Measurements from ENCODE around the gene SNX21. TPM values are rescaled to one million over a fixed set of nuclear protein-coding genes. Genes with fewer than 3 reads are reported as not detected.

Gene SNX21
- total and polyA plus RNA-seq, 4 donors = 3.8 to 10.6 (median 4.8) TPM

GRCh38 chr20:45836841-45837240, 3.2 kb downstream of the SNX21 start:
- H3K27ac ChIP-seq (ENCODE audit: low read depth in 1 of 2, low read length in 2 of 2) = no peak overlapping the region
- H3K4me3 ChIP-seq (ENCODE audit: low read depth in 1 of 3, low read length in 3 of 3) = no peak overlapping the region
- no peaks in the 10 kb centered on the region for H3K9me3 ChIP-seq (ENCODE audit: control insufficient read depth in 4 of 4, low read length in 3 of 4)
- DNase-seq (ENCODE audit: low spot score) = no peak
- peaks cover 0 to 9% (median 3%) of the 10 kb centered on the region in 4 donors for H3K36me3 ChIP-seq (ENCODE audit: control insufficient read depth in 4 of 4, insufficient read depth in 3 of 4, low read depth in 1 of 4, low read length in 3 of 4)
- 76% methylated on average over 1 of the region's 1 CpG for WGBS
- H3K27me3 ChIP-seq (ENCODE audit: control insufficient read depth in 4 of 4, insufficient read depth in 4 of 4, low read length in 3 of 4) = no peaks in the 10 kb centered on the region
- H3K9ac ChIP-seq (ENCODE audit: low read depth in 1 of 2, low read length in 2 of 2) = no peak overlapping the region
- TF ChIP-seq HNF4A (conservative IDR thresholded peaks at IDR 0.05) (no peak), REST (IDR thresholded peaks at IDR 0.05) (no peak), GABPA (IDR thresholded peaks at IDR 0.05 in 1 of 2, conservative IDR thresholded peaks at IDR 0.05 in 1 of 2) (no peak), NR2F2 (IDR thresholded peaks at IDR 0.05) (no peak), FOXA1 (IDR thresholded peaks at IDR 0.05) (no peak)
- TF ChIP-seq, protein P1, sequence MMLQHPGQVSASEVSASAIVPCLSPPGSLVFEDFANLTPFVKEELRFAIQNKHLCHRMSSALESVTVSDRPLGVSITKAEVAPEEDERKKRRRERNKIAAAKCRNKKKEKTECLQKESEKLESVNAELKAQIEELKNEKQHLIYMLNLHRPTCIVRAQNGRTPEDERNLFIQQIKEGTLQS (IDR thresholded peaks at IDR 0.05) = no peak
- TF ChIP-seq, protein P2, sequence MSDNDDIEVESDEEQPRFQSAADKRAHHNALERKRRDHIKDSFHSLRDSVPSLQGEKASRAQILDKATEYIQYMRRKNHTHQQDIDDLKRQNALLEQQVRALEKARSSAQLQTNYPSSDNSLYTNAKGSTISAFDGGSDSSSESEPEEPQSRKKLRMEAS (IDR thresholded peaks at IDR 0.05) = no peak
- TF ChIP-seq, protein P3, sequence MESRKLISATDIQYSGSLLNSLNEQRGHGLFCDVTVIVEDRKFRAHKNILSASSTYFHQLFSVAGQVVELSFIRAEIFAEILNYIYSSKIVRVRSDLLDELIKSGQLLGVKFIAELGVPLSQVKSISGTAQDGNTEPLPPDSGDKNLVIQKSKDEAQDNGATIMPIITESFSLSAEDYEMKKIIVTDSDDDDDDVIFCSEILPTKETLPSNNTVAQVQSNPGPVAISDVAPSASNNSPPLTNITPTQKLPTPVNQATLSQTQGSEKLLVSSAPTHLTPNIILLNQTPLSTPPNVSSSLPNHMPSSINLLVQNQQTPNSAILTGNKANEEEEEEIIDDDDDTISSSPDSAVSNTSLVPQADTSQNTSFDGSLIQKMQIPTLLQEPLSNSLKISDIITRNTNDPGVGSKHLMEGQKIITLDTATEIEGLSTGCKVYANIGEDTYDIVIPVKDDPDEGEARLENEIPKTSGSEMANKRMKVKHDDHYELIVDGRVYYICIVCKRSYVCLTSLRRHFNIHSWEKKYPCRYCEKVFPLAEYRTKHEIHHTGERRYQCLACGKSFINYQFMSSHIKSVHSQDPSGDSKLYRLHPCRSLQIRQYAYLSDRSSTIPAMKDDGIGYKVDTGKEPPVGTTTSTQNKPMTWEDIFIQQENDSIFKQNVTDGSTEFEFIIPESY (IDR thresholded peaks at IDR 0.05) = no peak
- peaks cover 4 to 14% (median 9%) of the 10 kb centered on the region in 4 donors for H3K4me1 ChIP-seq (ENCODE audit: control insufficient read depth in 4 of 4, insufficient read depth in 4 of 4, low read length in 3 of 4)

- 95% methylated on average over 25 of the region's 25 CpGs for WGBS
- DNase-seq (ENCODE audit: low spot score) = no peak
- Histone ChIP-seq H3K4me1 (ENCODE audit: control insufficient read depth in 4 of 4, insufficient read depth in 4 of 4, low read length in 3 of 4) (no peaks in the 10 kb centered on the region), H3K27ac (ENCODE audit: low read depth in 1 of 2, low read length in 2 of 2) (no peak overlapping the region), H3K4me3 (ENCODE audit: low read depth in 1 of 3, low read length in 3 of 3) (no peak overlapping the region), H3K9ac (ENCODE audit: low read depth in 1 of 2, low read length in 2 of 2) (no peak overlapping the region), H3K36me3 (ENCODE audit: control insufficient read depth in 4 of 4, insufficient read depth in 3 of 4, low read depth in 1 of 4, low read length in 3 of 4) (peaks cover 4 to 45% (median 27%) of the 10 kb centered on the region in 4 donors), H3K9me3 (ENCODE audit: control insufficient read depth in 4 of 4, low read length in 3 of 4) (no peaks in the 10 kb centered on the region), H3K27me3 (ENCODE audit: control insufficient read depth in 4 of 4, insufficient read depth in 4 of 4, low read length in 3 of 4) (no peaks in the 10 kb centered on the region)
- TF ChIP-seq FOXA1 (IDR thresholded peaks at IDR 0.05) = no peak
- no peak for TF ChIP-seq YY1 (IDR thresholded peaks at IDR 0.05)
- no peak for TF ChIP-seq NR2F2 (IDR thresholded peaks at IDR 0.05)
- TF ChIP-seq, protein P2 (IDR thresholded peaks at IDR 0.05) = no peak
- no peak for TF ChIP-seq TAF1 (conservative IDR thresholded peaks at IDR 0.05)
- TF ChIP-seq HNF4A (conservative IDR thresholded peaks at IDR 0.05) = no peak
- TF ChIP-seq RAD21 (IDR thresholded peaks at IDR 0.05) = no peak
- no peak for TF ChIP-seq REST (IDR thresholded peaks at IDR 0.05)
- TF ChIP-seq RXRA (IDR thresholded peaks at IDR 0.05) = no peak
- TF ChIP-seq, protein P3 (IDR thresholded peaks at IDR 0.05) = no peak
- TF ChIP-seq FOXA2 (IDR thresholded peaks at IDR 0.05) = no peak
- TF ChIP-seq EGR1 (IDR thresholded peaks at IDR 0.05; ENCODE audit: low read depth in 2 of 2) = no peak
- TF ChIP-seq, protein P1 (IDR thresholded peaks at IDR 0.05) = no peak
- no peak for TF ChIP-seq JUND (IDR thresholded peaks at IDR 0.05)
- TF ChIP-seq GABPA (IDR thresholded peaks at IDR 0.05 in 1 of 2, conservative IDR thresholded peaks at IDR 0.05 in 1 of 2) = no peak
- TF ChIP-seq, protein P4, sequence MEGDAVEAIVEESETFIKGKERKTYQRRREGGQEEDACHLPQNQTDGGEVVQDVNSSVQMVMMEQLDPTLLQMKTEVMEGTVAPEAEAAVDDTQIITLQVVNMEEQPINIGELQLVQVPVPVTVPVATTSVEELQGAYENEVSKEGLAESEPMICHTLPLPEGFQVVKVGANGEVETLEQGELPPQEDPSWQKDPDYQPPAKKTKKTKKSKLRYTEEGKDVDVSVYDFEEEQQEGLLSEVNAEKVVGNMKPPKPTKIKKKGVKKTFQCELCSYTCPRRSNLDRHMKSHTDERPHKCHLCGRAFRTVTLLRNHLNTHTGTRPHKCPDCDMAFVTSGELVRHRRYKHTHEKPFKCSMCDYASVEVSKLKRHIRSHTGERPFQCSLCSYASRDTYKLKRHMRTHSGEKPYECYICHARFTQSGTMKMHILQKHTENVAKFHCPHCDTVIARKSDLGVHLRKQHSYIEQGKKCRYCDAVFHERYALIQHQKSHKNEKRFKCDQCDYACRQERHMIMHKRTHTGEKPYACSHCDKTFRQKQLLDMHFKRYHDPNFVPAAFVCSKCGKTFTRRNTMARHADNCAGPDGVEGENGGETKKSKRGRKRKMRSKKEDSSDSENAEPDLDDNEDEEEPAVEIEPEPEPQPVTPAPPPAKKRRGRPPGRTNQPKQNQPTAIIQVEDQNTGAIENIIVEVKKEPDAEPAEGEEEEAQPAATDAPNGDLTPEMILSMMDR (IDR thresholded peaks at IDR 0.05; ENCODE audit: low read depth, low read length, missing input control) = no peak
These were observed 7.2 kb downstream of the SNX21 start for GRCh38 chr20:45840700-45841198.
